HG02642 (cell line): ENCODE results near the gene GMEB2.
"Not testable (repeated sequence)": the region's sequence is repeated elsewhere in the genome, so short reads cannot be mapped to it uniquely, and the experiment has no call there.

Source experiments
- ATAC-seq: cut with Tn5 transposase; IDR thresholded peaks from one replicate; pipeline ENCODE4 v1.9.1; 2021; ENCODE audit warnings: mild to moderate bottlenecking; ENCODE audit not compliant: unreplicated experiment, poor library complexity

The GMEB2 gene

DNA sequence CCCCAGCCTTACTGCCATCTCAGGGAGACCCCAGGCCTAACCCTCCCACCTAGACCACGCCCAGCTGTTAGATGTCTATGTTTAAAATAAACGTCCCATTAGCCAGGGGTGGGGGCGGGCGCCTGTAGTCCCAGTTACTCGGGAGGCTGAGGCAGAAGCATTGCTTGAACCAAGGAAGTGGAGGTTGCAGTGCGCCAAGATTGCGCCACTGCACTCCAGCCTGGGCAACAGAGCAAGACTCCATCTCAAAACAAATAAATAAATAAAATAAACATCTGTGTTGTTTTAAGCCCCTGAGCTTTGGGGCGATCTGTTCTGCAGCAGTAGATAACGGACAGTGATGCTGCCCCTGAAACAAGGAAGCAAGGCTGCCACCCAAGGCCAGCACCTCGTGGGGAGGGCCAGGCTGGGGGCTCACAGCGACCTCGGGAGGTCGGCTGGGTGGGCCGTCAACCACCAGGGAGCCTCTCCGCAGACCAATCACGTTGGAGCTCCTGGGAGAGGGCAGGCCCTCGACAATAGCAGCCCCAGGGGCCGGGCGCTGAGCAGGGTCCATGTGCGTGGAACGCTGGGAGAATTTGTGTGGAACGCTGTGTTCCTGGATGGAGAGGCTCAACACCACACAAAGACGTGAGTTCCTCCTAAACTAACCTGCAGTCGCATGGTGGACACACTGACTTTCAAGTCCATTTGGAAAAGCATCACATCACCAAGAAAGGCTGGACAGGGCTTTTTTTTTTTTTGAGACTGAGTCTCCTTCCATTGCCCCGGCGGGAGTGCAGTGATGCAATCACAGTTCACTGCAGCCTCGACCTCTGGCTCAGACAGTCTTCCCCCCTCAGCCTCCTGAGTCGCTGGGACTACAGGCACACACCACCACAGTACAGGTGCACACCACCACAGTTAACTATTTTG is 51.8 kb downstream of the GMEB2 start:
- ATAC-seq: no peak

DNA sequence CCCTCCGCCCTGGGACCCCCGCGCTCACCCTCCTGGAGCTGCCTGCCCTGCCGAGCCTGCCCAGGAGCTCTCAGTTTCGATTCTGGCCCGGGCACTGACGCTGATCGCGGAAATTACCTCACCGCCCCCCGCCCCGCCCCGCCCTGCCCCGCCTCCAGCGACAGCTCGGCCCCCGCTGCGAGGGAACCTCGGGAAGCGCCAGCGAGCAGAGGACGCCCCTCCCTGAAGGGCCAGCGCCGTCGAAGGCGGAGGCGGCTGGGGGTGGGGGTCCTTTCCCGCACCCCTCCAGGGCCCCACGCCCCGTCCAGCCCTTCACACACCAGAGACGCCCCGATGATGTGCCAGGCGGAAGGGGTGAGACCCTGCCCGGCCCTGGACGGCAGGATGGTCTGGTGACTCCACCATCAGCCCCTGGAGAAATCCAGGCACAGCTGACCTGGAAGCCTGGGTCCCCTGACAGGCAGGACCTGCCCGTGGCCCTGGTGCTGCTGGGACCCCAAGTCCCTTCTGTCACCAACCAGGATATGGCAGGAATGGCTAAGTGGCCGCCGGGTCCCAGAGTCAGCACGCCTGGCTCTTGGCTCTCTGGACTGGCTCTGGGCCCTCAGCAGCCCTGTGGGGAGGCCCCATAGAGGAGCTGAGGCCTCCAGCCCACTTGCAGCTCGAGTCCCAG is 52.6 kb downstream of the GMEB2 start, which contains the start of gene HELZ2:
TSS of gene HELZ2 (minus strand) at position 84 of the 673 bp plus-strand sequence. CDS start 1,854 bp downstream, outside the sequence.
- ATAC-seq: peak; percentile 62

DNA sequence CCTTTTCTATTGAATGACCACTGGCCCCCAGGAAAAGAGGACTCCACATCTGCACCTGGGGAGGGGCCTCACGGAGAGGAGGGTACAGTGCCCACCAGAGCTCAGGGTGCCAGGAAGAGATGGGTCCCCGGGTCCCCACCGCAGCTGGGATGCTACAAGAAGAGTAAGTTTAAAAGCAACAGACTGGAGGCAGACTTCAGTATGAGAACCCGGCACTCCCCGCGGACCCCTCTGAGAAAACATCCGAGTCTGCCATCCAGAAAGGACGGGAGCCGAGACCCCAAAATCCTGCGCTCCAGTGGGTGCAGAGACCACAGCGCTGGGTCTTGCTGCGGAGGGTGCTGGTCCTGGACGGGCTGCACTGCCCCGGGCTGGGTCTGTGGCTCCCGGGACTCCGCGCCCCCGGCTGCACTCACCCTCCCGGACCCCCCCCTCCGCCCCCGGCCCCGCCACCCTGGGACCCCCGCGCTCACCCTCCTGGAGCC is 53.2 kb downstream of the GMEB2 start:
- peak; percentile 10 for ATAC-seq

DNA sequence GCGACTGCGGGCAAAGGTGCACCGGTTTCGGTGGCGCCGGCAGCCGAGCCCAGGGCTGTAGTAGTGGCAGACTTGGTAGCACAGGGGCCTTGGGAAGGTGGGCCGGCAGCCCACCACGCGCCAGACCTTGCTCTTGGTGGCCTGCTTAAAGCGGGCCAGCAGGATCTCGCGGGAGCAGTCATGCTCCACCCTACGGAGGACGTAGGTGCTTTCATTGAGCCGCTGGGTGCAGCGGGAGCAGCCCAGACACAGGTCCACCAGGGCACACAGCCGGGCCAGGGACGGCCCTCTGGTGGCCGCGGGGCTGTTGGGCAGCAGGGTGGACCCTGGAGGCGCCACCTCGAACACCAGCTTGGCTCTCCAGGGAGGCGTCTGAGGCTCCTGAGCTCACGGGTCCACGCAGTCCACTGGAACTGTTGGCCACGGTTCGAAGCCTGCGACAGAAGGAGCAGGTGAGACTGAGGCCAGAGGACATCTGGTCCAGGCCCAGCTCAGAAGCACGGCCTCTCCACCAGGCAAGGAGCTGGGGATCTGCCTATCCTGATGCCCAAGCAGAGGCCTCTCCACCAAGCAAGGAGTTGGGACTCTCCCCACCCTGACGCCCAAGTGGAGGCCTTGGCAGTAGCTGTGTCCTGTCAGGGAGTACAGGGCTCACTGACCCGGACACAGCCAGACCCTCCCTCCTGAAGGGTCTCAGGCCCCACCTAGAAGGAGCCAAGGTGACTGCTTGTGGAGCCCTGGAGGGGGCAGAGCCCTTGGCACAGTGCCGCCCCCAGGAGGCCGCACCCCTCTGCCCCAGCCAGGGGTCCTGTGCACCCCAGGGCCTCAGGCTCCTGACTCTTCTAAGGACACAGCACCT is 53.9 kb downstream of the GMEB2 start:
- no peak for ATAC-seq

DNA sequence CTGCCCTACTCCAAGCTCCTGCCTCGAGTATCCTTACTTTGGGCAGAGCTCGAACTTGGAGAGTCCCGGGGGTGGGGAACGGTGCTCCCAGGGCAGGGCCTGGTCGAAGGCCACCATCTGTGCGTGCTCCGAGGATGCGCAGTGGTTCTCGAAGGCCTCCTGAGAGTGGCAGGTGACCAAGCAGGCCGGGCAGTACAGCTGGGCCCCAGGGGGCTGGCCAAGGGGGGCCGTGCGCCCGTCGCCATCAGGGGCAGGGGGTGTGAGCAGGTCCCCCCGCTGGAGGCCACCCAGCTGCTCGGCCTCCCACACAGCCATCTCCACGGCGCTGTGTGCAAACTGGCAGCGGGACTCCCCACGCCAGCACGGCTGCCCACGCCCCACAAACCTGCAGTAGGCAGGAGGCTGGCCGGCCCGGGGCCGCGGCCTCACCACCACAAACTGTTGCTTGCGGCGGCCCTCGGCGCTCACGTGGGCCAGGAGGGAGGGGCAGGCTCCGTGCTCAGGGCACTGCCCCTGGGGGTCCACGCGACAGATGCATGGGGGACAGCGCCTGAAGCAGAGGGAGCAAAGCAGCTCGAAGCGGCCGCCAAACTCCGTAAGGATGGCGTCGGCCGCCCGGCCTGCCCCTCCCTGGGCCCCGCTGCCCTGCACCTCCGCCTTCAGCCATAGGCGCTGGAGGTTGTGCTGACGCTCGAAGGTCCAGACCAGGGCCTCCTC is 54.7 kb downstream of the GMEB2 start:
- no peak for ATAC-seq

DNA sequence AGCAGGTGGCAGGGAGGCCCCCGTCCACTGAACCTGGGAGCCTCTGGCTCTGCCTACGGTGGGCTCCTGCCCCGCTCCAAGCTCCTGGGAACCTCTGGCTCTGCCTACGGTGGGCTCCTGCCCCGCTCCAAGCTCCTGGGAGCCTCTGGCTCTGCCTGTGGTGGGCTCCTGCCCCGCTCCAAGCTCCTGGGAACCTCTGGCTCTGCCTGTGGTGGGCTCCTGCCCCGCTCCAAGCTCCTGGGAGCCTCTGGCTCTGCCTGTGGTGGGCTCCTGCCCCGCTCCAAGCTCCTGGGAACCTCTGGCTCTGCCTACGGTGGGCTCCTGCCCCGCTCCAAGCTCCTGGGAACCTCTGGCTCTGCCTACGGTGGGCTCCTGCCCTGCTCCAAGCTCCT is 55.8 kb downstream of the GMEB2 start:
- not testable (repeated sequence) for ATAC-seq

DNA sequence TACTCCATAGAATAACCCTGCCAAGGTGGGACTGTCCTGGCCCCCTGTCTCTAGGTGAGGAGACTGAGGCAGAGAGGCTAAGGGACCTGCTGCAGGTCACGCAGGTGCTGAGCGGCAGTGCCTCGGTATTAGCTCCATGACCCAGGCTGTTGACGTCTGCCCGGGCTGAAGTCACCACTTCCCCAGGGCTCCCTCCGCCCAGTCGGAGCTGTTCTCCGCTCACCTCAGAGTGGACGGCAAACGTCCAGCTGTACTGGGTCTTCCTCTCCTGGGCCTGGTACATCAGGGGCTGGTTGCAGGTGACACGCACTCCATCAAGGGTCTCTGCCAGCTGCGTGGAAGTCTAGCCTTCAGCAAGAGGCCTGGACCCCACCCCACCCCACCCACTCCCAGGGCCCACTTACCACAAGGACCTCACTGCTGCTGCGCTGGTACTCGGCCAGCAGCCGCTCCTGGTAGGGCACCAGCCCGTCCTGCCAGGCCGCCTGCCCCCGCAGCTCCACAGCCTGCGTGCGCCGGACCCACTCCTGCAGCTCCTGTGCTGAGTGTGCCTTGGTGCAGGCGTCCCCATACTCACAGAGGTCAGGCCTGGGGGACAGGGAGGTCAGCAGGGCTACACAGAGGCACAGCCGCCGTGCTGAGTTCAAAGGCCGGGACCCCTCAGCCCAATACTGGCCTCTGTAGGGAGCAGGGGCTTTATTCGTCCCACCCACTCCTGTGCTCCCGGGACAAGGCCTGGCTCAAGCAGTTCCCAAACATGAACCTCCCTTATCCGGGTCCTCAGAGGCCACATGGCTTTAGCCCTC is 56.4 kb downstream of the GMEB2 start:
- no peak for ATAC-seq

DNA sequence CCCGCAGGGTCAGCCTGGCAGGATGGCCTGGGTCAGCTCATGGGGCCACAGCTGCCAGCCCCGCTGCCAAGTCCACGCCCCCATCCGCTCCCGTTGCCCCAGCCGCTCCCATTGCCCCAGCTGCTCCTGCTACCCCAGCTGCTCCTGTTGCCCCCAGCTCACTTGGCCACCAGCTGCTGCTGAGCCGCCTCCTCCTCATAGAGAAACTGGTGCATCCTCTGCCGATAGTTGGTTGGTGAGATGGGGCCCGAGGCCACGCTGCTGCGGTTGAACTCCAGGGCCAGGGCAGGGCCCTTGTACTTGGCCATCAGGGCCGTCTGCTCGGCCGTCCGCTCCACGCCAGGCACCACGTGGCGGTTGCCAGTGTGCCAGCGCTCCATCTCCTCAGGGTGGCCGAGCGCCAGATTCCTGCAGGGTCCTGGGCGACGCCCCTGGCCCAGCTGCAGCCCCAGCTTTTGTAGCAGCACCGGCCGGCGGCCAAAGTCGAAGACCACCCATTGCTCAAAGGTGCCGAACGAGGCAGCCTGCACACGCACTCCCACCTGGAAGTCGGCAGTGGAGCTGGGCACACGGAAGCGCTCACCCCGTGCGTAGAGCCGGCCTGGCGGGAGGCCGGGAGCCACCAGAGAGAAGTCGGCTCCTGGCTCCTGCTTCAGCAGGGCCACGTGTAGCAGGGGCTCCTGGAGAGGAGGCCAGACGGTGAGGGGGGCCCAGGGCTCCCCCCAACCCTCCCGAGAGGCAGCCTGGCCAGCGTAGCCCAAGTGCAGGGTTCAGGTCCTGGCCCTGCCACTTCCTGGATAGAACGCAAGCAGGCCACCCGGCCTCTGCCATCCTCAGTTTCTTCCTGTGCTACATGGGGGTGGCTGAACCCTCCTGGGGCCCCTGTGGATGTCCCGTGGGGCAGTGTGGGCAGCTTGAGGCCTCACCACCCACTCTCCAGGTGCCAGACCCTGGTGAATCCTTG is 57.6 kb downstream of the GMEB2 start:
- no peak for ATAC-seq

DNA sequence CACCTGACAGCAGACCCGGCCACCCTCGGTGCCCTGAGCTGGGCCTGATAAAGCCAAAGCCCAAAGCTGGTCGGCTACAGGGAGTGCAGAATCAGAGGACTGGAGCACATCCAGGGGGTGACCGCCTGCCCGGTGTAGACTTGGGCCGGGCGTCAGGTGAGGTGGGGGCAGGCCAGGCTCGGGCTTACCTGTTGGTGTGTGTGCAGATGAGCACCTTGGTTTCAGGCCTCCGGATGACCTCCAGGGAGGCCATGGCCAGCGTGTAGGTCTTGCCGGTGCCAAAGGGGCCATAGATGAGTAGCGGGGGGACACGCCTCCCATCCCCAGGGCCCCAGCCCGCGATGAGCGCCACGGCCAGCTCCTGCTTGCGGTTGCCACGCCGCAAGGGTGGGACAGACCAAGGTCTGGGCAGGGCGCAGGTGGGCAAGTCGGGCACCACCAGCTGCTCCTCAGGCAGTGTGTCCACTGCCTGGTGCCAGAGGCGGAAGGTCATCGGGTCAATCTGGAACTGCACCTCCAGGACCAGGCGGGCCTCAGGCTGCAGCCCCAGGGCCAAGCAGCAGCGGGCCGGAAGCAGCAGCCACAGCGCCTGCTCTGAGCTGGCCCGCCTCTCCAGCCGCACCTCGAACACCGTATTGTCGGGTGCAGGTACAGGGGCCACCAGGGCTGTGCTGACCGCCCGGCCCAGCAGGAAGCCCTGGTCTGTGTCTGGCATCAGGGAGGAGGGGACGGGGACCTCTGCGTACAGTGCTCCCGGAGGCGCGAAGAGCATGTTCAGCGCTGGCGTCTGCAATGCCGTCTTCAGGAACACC is 58.5 kb downstream of the GMEB2 start:
- peak; percentile 14 for ATAC-seq

DNA sequence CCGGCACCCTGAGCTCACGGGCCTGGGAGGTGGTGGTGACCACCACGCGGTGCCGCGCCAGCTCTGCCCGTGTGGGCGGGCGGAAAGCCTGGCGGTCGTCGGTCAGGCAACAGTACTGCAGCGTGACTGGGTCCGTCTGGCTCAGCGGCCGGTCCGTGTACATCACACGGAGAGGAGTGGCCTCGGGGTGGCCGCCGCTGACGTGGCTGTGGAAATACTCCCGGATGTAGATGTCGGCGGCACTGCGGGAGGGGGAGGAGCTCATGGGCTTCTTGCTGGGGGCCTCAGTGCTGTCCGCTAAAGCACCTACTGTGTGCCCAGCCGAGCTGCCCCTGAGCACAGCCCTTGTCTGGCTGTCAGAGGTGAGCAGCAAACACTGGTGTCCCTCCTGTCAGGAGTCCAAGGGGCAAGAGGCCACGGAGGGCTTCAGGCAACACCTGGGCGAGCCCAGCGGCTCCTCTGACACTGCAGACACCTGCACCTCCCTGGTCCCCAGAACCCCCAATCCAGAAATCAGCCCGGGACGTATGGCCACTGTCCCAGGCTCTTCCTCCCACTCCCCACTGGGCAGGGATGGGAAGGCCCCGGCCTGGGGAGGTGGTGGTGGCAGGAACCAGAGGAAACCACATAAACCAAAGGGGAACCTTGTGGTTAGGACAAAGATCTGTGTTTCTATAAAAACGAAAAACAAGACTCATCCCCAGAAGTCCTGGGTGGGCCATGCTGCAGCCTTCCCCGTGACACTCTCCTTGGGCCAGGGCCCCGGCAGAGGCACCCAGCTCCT is 59.3 kb downstream of the GMEB2 start:
- ATAC-seq: peak; percentile 61

DNA sequence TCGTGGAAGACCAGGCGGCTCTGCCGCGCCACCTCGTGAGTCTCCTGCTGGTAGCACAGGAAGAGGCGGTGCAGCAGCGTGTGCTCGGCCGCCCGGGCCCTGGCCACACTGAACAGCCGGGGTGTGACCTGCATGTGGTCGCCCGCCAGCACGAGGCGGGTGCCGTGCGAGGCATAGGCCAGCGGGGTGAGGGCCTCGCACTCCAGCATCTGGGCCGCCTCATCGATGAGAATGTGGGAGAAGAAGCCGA is 59.8 kb downstream of the GMEB2 start:
- no peak for ATAC-seq

DNA sequence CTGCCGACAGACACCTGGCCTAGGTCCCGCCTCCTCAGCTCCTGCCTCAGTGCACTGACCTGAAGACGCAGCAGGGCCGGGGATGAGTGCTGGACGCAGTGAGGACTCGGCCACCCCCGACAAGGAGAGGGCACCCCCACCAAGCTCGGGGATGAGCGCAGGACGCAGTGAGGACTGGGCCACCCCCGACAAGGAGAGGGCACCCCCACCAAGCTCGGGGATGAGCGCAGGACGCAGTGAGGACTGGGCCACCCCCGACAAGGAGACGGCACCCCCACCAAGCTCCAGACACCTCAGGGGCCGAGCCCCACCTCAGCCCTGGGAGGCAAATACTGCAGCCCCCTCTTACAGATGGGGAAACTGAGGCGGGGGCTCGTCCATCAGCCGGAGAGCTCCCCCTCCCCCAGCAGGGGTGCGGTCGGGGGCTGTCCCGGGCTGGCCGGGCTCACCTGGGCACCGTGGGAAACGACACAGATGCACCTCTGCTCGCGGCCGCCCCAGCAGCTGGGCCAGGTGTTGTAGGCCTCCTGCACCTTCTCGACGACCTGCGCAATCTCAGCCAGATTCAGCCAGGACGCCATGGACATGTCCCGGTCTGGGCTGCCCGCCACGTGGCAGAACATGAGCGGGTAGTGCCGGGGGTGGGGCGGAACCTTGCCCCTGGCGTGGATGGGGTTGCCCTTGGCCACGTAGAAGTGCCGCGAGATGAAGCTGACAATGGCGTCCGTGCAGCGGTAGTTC is 60.3 kb downstream of the GMEB2 start:
- no peak for ATAC-seq

DNA sequence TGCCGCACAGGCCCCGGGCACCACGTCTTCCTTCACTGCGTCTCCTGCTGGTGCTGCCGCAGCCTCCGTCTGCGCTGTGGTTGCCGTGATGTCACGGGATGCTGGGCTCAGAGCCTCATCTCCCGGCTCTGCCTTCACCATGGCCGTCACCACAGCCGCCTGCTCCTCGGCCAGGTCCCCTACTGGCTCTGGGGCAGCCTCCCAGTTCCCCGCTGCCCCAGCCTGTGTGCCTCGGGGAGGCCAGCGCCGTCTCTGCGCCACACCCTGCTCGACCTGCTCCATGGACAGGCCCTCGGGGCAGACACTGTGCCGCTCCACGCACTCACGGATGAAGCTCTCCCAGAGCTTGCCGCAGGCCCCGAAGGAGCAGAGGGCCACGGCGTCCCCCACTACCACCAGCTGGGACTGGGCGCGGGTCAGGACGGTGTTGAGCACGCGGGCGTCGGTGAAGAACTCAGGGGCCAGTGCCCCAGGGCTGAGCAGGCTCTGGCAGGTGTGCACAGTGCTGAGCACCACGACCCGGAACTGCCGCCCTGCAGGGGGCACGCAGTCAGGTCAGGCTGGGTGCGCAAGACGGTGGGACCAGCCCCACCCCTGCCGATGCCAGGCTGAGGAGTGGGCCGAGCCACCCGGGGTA is 61.1 kb downstream of the GMEB2 start:
- ATAC-seq: no peak

DNA sequence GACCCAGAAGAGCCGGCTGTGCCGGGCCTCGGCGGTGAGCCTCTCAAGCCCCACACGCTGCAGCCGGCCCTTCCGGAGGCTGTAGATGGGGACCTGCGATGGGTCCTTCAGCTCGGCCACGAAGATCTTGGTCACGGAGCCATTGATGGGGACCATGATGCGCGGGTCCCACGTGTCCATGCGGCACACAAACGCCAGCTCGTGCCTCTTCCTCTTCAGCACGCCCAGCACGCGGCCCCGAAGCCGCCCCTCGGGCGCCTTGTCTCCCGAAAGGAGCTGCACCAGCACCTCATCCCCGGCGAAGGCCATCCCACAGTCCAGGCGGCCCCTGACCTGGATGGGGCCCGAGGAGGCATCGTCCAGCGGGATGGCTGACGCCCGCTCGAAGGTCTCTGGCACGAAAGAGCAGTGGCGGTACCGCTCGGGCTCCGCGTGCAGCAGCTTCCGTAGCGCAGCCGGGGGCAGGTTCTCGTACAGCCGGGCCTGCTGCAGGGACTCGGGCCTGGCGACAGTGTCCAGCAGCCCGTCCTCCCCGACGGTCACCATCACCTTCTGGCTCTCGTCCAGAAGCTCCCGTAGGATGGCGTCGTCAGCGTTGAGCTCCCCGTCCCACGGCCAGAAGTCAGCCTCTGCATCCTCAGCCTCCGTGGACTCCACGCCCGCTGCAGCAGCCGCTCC is 61.7 kb downstream of the GMEB2 start:
- no peak for ATAC-seq
